Trophoblast cell (in vitro differentiated cells and primary cell): Measurements from ENCODE around the gene YIF1B. TPM values are rescaled to one million over a fixed set of nuclear protein-coding genes. Genes with fewer than 3 reads are reported as not detected.
"Not testable (repeated sequence)": the region's sequence is repeated elsewhere in the genome, so short reads cannot be mapped to it uniquely, and the experiment has no call there.

ENCODE experiments used
- DNase-seq, 2 donors: peaks; one replicate each; pipeline ENCODE4 v3.0.0-alpha.2; 2016
- H2AFZ ChIP-seq: 2 replicates; pipeline ENCODE4 v1.6.1; 2013; ENCODE audit warnings: low read length, moderate library complexity, mild to moderate bottlenecking; ENCODE audit not compliant: insufficient read depth, poor library complexity
- H2AK5ac ChIP-seq: 2 replicates; pipeline ENCODE4 v1.6.1; 2013; ENCODE audit warnings: mild to moderate bottlenecking, low read length
- H2BK120ac ChIP-seq: 2 replicates; pipeline ENCODE4 v1.6.1; 2013; ENCODE audit warnings: low read length, mild to moderate bottlenecking, moderate library complexity; ENCODE audit not compliant: insufficient read depth, poor library complexity
- H2BK12ac ChIP-seq: 2 replicates; pipeline ENCODE4 v1.6.1; 2013; ENCODE audit warnings: mild to moderate bottlenecking, low read length, moderate library complexity
- H2BK5ac ChIP-seq: 2 replicates; pipeline ENCODE4 v1.6.1; 2013; ENCODE audit warnings: low read length, low read depth, moderate library complexity, mild to moderate bottlenecking; ENCODE audit not compliant: poor library complexity
- H3K14ac ChIP-seq: 2 replicates; pipeline ENCODE4 v1.6.1; 2013; ENCODE audit warnings: mild to moderate bottlenecking, low read length
- H3K18ac ChIP-seq: 2 replicates; pipeline ENCODE4 v1.6.1; 2013; ENCODE audit warnings: mild to moderate bottlenecking, low read length
- H3K23ac ChIP-seq: 2 replicates; pipeline ENCODE4 v1.6.1; 2013; ENCODE audit warnings: low read length
- H3K27ac ChIP-seq: 2 replicates; pipeline ENCODE4 v1.5.1; 2013; ENCODE audit warnings: low read depth, mild to moderate bottlenecking, inconsistent platforms, low read length, moderate library complexity
- H3K27me3 ChIP-seq: 2 replicates; pipeline ENCODE4 v1.6.1; 2013; ENCODE audit warnings: inconsistent platforms, mild to moderate bottlenecking, low read length, moderate library complexity; ENCODE audit not compliant: insufficient read depth
- H3K36me3 ChIP-seq, 2 experiments: 1 replicate in 1 of 2; 2 replicates in 1 of 2; pipeline ENCODE4 v1.6.1; 2013; ENCODE audit warnings: low read length in 2 of 2, mild to moderate bottlenecking in 2 of 2, moderate library complexity in 1 of 2; ENCODE audit not compliant: insufficient read depth in 2 of 2, control insufficient read depth in 1 of 2
- H3K4ac ChIP-seq: 2 replicates; pipeline ENCODE4 v1.6.1; 2013; ENCODE audit warnings: low read depth, mild to moderate bottlenecking, low read length, moderate library complexity
- H3K4me1 ChIP-seq, 2 experiments: 1 replicate in 1 of 2; 2 replicates in 1 of 2; pipeline ENCODE4 v1.6.1; 2013; ENCODE audit warnings: low read length in 2 of 2, mild to moderate bottlenecking in 2 of 2, moderate library complexity in 1 of 2; ENCODE audit not compliant: insufficient read depth in 2 of 2, control insufficient read depth in 1 of 2
- H3K4me2 ChIP-seq: 2 replicates; pipeline ENCODE4 v1.6.1; 2013; ENCODE audit warnings: inconsistent platforms, mild to moderate bottlenecking, low read length, moderate library complexity
- H3K4me3 ChIP-seq: 2 replicates; pipeline ENCODE4 v1.5.1; 2013; ENCODE audit warnings: mild to moderate bottlenecking, low read depth, low read length, inconsistent platforms
- H3K79me1 ChIP-seq: one replicate; pipeline ENCODE4 v1.6.1; 2013; ENCODE audit warnings: low read length
- H3K79me2 ChIP-seq: 2 replicates; pipeline ENCODE4 v1.6.1; 2013; ENCODE audit warnings: low read length, mild to moderate bottlenecking; ENCODE audit not compliant: control insufficient read depth, insufficient read depth, poor library complexity
- H3K9ac ChIP-seq: 2 replicates; pipeline ENCODE4 v1.6.1; 2013; ENCODE audit warnings: mild to moderate bottlenecking, low read length
- H3K9me3 ChIP-seq: 2 replicates; pipeline ENCODE4 v1.6.1; 2013; ENCODE audit warnings: low read depth, mild to moderate bottlenecking, control low read depth, inconsistent platforms, low read length; ENCODE audit not compliant: insufficient read depth
- H4K12ac ChIP-seq: 2 replicates; pipeline ENCODE4 v1.6.1; 2013; ENCODE audit warnings: low read depth, mild to moderate bottlenecking, low read length, moderate library complexity
- H4K8ac ChIP-seq: 2 replicates; pipeline ENCODE4 v1.6.1; 2013; ENCODE audit warnings: low read depth, mild to moderate bottlenecking, low read length, moderate library complexity
- H4K91ac ChIP-seq: one replicate; pipeline ENCODE4 v1.6.1; 2013; ENCODE audit warnings: low read depth, mild to moderate bottlenecking, low read length, moderate library complexity
- WGBS: extraction: QIAGEN DNeasy Blood & Tissue Kit; methylation state at CpG from one replicate; pipeline ENCODE4 v1.1.7; 2013; ENCODE audit warnings: missing lambda C conversion rate; ENCODE audit not compliant: insufficient read length, insufficient coverage; ENCODE audit errors: extremely low coverage; 5-methylcytosine and 5-hydroxymethylcytosine counted together
- polyA plus RNA-seq: library from polyadenylated mRNA; stranded (reverse); fragments of 200-250 nt; gene quantifications from 2 replicates; pipeline ENCODE4 v1.2.3, GENCODE V29; 2013

The YIF1B gene
- polyA plus RNA-seq: 60.0 and 60.1 TPM in 2 replicates

- Histone ChIP-seq H4K91ac (peak within 1 kb of the TSS; percentile 57), H2AK5ac (peak within 1 kb of the TSS; percentile 17), H4K12ac (peak within 1 kb of the TSS; percentile 20), H2BK5ac (peak within 1 kb of the TSS; percentile 49), H3K9me3 (no peaks in the 10 kb centered on the region), H3K27ac (no peak within 1 kb of the TSS), H3K79me2 (peaks cover 7% of the 10 kb centered on the region), H4K8ac (peak within 1 kb of the TSS; percentile 67), H3K4me2 (peak within 1 kb of the TSS; percentile 89), H3K9ac (peak within 1 kb of the TSS; percentile 42), H3K4me1 (peaks cover 4 to 16% of the 10 kb centered on the region in 2 experiments), H3K4ac (peak within 1 kb of the TSS; percentile 42), H3K23ac (no peak within 1 kb of the TSS), H3K79me1 (peaks cover 14% of the 10 kb centered on the region), H3K36me3 (no peaks in the 10 kb centered on the region), H3K27me3 (no peaks in the 10 kb centered on the region), H2AFZ (peak within 1 kb of the TSS; percentile 35), H2BK12ac (no peak within 1 kb of the TSS), H3K18ac (peak within 1 kb of the TSS; percentile 20), H3K14ac (peak within 1 kb of the TSS; percentile 65), H3K4me3 (peak within 1 kb of the TSS; percentile 71), H2BK120ac (peak within 1 kb of the TSS; percentile 20)
- WGBS: no CpG with 5 or more reads among the region's 64 CpGs
- peak; percentile 98 to 99 for DNase-seq
Observed at GRCh38 chr19:38315657-38316476, at the start of gene YIF1B. YIF1B (minus strand) TSS chr19:38315947; CDS start chr19:38315917, 30 bp downstream.

- WGBS: no CpG with 5 or more reads among the region's 16 CpGs
- not testable (repeated sequence) for H3K36me3 ChIP-seq
Observed at GRCh38 chr19:38362946-38363688, 47.4 kb upstream of the YIF1B start.

GRCh38 chr19:38362076-38362945, 46.6 kb upstream of the YIF1B start:
- H2AFZ ChIP-seq: peak overlapping the region; percentile 97
- peaks cover 4 to 9% of the 10 kb centered on the region in 2 experiments for H3K4me1 ChIP-seq
- H3K23ac ChIP-seq: no peak overlapping the region
- no peak overlapping the region for H3K27ac ChIP-seq
- H3K9ac ChIP-seq: no peak overlapping the region
- H3K79me2 ChIP-seq: no peaks in the 10 kb centered on the region
- H3K4me2 ChIP-seq: peak overlapping the region; percentile 94
- no peak overlapping the region for H4K91ac ChIP-seq
- H2AK5ac ChIP-seq: no peak overlapping the region
- peaks cover 4% of the 10 kb centered on the region for H3K79me1 ChIP-seq
- no CpG with 5 or more reads among the region's 68 CpGs for WGBS
- H4K8ac ChIP-seq: peak overlapping the region; percentile 64
- peak overlapping the region; percentile 5 for H3K14ac ChIP-seq
- H3K4me3 ChIP-seq: peak overlapping the region; percentile 74
- peak overlapping the region; percentile 6 for H4K12ac ChIP-seq
- H3K36me3 ChIP-seq: no peaks in the 10 kb centered on the region
- DNase-seq: peak; percentile 63 to 65
- H3K4ac ChIP-seq: no peak overlapping the region
- peaks cover 3% of the 10 kb centered on the region for H3K27me3 ChIP-seq
- peak overlapping the region; percentile 61 for H3K18ac ChIP-seq
- H2BK12ac ChIP-seq: no peak overlapping the region
- no peak overlapping the region for H2BK120ac ChIP-seq
- H2BK5ac ChIP-seq: no peak overlapping the region
- H3K9me3 ChIP-seq: peaks cover 4% of the 10 kb centered on the region

More at GRCh38 chr19:38362946-38363688, 47.4 kb upstream of the YIF1B start:
- H2AFZ ChIP-seq, H3K79me1 ChIP-seq, H3K79me2 ChIP-seq, H3K18ac ChIP-seq, DNase-seq, H4K91ac ChIP-seq, H3K14ac ChIP-seq, H3K27me3 ChIP-seq, H3K9ac ChIP-seq, H3K4me1 ChIP-seq, H3K4me3 ChIP-seq, H2BK12ac ChIP-seq, H3K4ac ChIP-seq, H3K9me3 ChIP-seq, H4K8ac ChIP-seq, H2BK120ac ChIP-seq, H3K27ac ChIP-seq, H3K23ac ChIP-seq, H2BK5ac ChIP-seq, H2AK5ac ChIP-seq, H4K12ac ChIP-seq: not testable (repeated sequence)
- peak overlapping the region; percentile 94 for H3K4me2 ChIP-seq

GRCh38 chr19:38361633-38362075, 45.9 kb upstream of the YIF1B start:
- no peak overlapping the region for H2BK5ac ChIP-seq
- no peak overlapping the region for H3K23ac ChIP-seq
- no peak overlapping the region for H2BK120ac ChIP-seq
- DNase-seq: peak; percentile 55 to 73
- H2AFZ ChIP-seq: peak overlapping the region; percentile 97
- WGBS: no CpG with 5 or more reads among the region's 37 CpGs
- H3K27ac ChIP-seq: no peak overlapping the region
- H3K18ac ChIP-seq: no peak overlapping the region
- H2AK5ac ChIP-seq: no peak overlapping the region
- H3K79me2 ChIP-seq: no peaks in the 10 kb centered on the region
- no peak overlapping the region for H4K91ac ChIP-seq
- H3K79me1 ChIP-seq: peaks cover 4% of the 10 kb centered on the region
- peak overlapping the region; percentile 74 for H3K4me3 ChIP-seq
- peaks cover 4% of the 10 kb centered on the region for H3K9me3 ChIP-seq
- no peak overlapping the region for H4K8ac ChIP-seq
- peak overlapping the region; percentile 94 for H3K4me2 ChIP-seq
- no peaks in the 10 kb centered on the region for H3K36me3 ChIP-seq
- peak overlapping the region; percentile 42 for H3K9ac ChIP-seq
- no peak overlapping the region for H3K4ac ChIP-seq
- H3K4me1 ChIP-seq: peaks cover 4 to 9% of the 10 kb centered on the region in 2 experiments
- H3K27me3 ChIP-seq: peaks cover 3% of the 10 kb centered on the region
- H3K14ac ChIP-seq: no peak overlapping the region
- no peak overlapping the region for H2BK12ac ChIP-seq
- H4K12ac ChIP-seq: no peak overlapping the region
